Kidney tubule cell (primary cell): Measurements from ENCODE around the gene ATP1A1.

Experiments used
- DNase-seq: peaks from one replicate; pipeline ENCODE4 v3.0.0-alpha.2; 2018; ENCODE audit warnings: low spot score

Gene ATP1A1

DNA sequence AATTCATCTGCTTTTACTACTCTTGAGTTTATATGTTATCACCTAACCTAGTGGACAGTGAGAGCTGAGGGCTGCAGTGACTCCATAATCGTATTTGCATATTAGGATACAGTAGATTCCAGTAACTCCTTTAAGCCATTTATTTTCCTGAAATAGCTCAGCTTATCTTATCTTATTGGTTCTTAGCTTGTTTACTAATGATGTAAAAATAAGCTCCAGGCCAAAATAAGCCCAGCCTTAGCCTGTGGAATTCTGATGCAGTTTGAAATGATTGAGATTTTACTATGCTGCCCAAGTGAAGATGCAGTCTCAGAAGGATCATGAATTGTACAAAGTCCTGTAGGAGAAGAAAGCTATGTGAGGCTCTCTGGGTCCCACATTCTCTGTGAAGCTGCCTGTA, 18.1 kb downstream of the ATP1A1 start:
- DNase-seq: no peak

DNA sequence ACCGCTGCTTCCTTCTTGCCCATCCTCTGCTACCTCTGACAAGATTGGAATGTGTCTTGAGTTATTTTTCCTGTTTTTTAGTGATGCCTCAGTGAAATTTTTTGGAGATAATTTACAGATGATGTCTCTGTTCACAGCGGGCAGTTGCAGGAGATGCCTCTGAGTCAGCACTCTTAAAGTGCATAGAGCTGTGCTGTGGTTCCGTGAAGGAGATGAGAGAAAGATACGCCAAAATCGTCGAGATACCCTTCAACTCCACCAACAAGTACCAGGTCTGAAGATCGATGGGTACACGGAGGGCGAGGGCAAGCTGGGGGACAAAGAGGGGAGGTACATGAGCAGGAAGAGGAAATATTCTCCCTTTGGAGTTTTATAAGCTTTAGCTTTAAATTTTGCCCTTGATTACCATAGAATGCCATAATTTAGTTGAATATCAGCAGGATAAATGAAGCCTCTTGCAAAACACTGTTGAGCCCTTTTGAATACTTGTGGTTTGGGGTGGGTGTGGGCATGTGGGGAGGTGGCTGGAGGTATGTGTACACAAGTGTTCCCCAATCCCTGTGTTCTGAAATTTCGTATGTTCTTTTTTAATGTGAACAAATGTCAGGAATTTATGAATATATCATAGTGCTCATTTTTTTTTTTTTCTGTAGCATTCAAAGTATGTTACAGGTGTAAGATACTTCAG, 19.8 kb downstream of the ATP1A1 start:
- no peak for DNase-seq

- no peak for DNase-seq
These were observed 20.7 kb downstream of the ATP1A1 start for GRCh38 chr1:116393792-116394191.

DNA sequence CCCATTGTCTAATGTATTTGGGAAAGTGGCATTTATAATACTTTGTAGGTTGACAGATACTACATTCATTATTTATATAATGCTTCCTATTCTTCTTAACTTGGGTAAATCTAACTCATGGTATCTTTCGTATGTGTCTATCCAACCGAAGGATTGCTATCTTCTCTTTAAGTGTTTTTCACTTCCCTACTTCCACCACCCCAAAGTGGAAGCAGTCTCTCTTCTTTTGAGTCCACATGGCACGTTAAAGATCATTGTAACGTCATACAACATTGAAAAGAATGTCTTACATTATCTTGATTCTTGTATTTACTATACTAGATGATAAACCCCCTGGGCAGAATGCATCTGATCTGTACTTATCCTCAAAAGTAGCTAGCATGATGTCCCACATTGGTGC, 21.2 kb downstream of the ATP1A1 start:
- no peak for DNase-seq

DNA sequence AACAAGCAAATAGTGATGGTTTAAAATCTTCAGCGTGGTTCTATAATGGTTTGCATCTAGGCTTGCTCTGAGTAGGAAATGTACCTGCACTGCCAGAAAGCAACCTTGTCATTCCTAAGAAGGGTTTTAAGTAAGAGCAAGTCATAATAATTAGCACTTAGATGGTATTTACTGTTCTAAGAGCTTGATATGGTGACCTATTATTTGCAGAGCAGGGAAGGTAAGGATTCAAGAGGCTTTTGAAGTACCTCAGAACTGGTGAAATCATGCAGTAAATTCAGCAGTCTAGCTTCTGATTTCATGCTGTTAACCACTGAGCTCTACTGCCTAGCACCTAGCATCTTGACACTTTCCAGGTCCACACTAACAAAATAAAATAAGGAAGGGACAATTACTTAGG, 23.7 kb downstream of the ATP1A1 start:
- no peak for DNase-seq

- no peak for DNase-seq
These were observed 24.7 kb downstream of the ATP1A1 start for GRCh38 chr1:116397728-116398127.

GRCh38 chr1:116400780-116401179, 27.7 kb downstream of the ATP1A1 start:
- DNase-seq: no peak

DNA sequence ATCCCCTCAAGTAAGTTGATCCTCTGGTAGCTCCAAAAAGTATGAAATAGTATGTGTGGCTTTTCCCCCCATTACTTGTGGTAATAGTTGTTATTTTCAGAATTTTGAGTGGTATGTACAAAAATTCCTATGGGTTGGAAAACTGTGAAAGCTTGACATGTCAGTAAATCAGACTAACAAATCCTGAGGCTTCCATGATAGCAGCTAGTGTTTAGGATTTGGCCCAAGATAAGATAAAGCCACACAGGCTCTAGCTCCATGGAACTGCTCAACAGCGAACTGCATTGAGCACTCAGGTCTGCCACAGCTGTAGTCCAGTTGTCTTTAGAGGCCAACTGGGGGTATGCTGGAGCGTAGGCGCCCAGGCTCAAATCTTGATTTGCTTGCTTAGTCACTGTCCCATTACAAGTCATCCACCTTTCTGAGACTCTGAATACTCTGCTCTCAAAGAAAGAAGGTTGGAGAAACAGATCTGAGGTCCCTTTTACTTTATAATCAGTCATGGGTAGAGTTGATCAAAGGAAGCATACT, 28.7 kb downstream of the ATP1A1 start:
- no peak for DNase-seq

GRCh38 chr1:116402333-116402732, 29.3 kb downstream of the ATP1A1 start:
- no peak for DNase-seq

GRCh38 chr1:116403496-116404136, 30.6 kb downstream of the ATP1A1 start:
- no peak for DNase-seq

- DNase-seq: peak; percentile 72
These were observed 31.7 kb downstream of the ATP1A1 start for GRCh38 chr1:116404699-116405098.

GRCh38 chr1:116405241-116406135, 32.4 kb downstream of the ATP1A1 start:
- no peak for DNase-seq

DNA sequence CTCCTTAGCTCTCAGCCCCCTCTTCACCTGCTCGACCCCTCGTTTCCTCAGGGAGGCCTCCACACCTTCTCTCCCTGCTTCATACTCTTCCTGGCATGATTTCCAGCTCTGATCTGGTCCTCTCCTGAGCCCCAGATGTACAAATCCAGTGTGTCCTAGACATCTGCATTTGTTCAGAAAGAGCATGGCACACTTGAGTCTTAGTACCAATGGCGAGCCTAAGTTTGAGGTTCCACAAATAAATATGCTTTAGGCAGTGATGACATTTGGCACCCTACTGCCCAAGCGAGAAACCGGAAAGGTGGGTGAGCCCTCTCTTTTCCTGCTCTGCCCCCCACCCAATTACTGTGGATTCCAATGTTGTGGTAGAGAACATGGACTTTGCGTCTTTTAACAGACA, 34.0 kb downstream of the ATP1A1 start:
- DNase-seq: no peak

GRCh38 chr1:116408193-116408592, 35.1 kb downstream of the ATP1A1 start:
- DNase-seq: no peak

DNA sequence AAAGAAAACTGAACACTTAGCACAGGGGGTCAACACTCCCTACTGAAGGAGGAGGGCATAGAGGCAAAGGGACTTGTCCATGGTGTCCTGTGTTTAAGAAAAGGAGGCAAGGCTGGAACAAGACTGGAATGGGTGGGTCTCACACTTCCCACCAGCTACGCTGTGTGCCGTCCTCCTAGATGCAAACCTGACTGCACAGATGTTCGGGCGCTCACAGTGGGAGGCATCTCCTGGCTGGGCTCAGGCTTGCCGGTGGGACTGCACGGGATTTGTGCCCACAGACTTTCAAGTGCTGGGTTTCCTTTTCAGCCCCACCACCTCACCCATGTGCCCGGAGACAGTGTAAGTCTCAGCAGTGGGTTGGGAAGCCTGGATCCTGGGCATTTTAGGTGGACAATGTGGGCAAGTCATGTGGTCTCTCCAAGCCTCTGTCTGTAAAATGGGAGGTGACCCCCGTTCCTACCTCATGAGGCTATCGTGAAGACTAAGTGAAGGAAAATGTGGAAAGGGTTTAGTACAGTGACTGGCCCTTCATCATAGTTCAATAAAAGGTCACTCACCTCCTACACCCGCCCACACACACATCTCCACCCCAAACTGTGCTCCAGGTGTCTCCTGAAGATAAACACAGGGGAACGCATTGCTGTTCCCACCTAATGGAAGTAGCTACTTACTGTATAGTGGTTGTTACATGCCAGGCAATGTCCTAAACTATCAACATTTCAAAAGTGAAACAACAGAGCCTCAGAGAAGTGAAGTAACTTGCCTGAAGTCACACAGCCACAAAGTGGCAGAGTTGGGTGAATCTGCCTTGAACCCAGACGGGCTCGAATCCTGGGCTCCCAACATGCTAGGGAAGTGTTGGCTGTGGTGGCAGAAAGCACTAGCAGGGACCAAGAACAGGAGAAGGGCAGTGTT, 36.0 kb downstream of the ATP1A1 start:
- no peak for DNase-seq

GRCh38 chr1:116409751-116410191, 36.7 kb downstream of the ATP1A1 start:
- DNase-seq: no peak

DNA sequence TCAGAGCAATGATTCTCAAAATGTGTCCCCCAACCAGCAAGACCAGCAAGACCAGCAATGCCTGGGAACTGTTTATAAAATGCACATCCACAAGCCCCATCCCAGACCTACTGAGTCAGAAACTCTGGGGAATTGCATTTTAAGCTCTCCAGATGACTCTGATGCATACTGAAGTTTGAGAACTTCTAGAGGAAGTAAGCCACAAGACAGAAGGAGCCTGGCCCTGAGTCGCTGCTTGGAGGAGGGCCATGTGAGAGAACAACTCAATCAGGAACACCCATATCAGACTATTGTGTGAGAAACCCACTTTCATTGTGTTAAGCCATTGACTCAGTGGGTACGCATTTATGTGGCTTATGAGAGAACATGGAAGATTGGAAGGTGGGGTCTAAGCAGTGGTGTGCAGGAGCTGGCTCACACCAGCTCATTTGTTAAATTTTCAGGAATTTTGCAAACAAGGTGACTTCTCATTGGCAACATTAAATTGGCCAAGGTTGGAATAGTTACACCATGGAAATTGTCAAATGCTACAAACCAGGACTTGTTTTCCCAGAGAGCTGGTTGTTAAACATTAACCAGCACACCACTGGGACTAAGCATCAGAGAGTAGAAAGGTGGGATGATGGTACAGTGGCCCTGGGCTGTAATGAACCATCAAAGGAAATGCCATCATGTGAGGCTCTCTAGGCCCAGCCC, 38.9 kb downstream of the ATP1A1 start:
- peak; percentile 73 for DNase-seq

DNA sequence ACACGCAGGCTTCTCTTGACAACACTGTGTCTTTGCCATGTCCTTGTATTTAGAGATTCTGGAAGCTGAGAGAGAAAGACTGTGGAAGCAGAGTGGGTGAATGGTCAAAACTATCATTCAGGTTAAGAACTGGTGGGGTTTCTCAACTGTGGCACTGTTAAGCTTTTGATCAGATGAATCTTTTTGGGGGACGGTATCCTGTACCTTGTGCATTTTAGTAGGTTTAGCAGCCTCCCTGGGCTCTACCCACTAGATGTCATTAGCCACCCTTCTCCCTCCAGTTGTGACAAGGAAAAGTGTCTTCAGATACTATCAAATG, 39.4 kb downstream of the ATP1A1 start:
- no peak for DNase-seq

- DNase-seq: no peak
These were observed 39.9 kb downstream of the ATP1A1 start for GRCh38 chr1:116412898-116413297.

GRCh38 chr1:116413414-116413813, 40.4 kb downstream of the ATP1A1 start:
- no peak for DNase-seq

GRCh38 chr1:116414364-116414763, 41.3 kb downstream of the ATP1A1 start:
- DNase-seq: no peak
